GM12878 (cell line): ENCODE measurements around the gene ACTMAP. TPM values are rescaled to one million over a fixed set of nuclear protein-coding genes. Genes with fewer than 3 reads are reported as not detected.

Source experiments
- ATAC-seq: fragments of 200-7000 bp; cut with Tn5 transposase; 3 replicates; pipeline ENCODE4 v1.9.1; 2020; ENCODE audit warnings: mild to moderate bottlenecking, moderate library complexity
- BruUV-seq: library from RNA; stranded (reverse); fragments of 400-500 nt; replicated peaks from 2 replicates; lab custom pipeline; 2021; lab: Mats Ljungman, UMichigan
- CTCF ChIA-PET: fragments of 300-600 bp; sonication (Branson Sonifier 250); formaldehyde crosslinking; extraction: SDS; loops from one replicate; lab custom pipeline; 2021; ENCODE audit warnings: inconsistent platforms; lab: Yijun Ruan, JAX
- POLR2A ChIA-PET: fragments of 350-600 bp; formaldehyde crosslinking; extraction: SDS; loops from one replicate; lab custom pipeline; 2021; ENCODE audit warnings: inconsistent platforms; lab: Charles Lee
- RAD21 ChIA-PET: fragments of 300-600 bp; sonication (Branson Sonifier 250); formaldehyde crosslinking; loops from one replicate; lab custom pipeline; 2023; ENCODE audit warnings: antibody characterized with exemption; ENCODE audit not compliant: unreplicated experiment; lab: Charles Lee
- SMC1A ChIA-PET: fragments of 300-600 bp; sonication (Branson Sonifier 250); formaldehyde crosslinking; loops from one replicate; lab custom pipeline; 2023; ENCODE audit not compliant: unreplicated experiment, uncharacterized antibody; lab: Charles Lee
- DNase-seq: peaks from one replicate; pipeline ENCODE4 v3.0.0-alpha.2; 2011; ENCODE audit warnings: low read depth, low spot score
- FAIRE-seq: peaks from 3 replicates; lab custom pipeline; 2011; peaks lifted over from hg19 to GRCh38; lab: Jason Lieb, UNC
- H2AFZ ChIP-seq: 2 replicates; pipeline ENCODE4 v1.6.0; 2011; ENCODE audit warnings: low read depth, low read length, control low read depth; ENCODE audit not compliant: control insufficient read depth
- H3K27ac ChIP-seq: 2 replicates; pipeline ENCODE4 v1.5.1; 2011; ENCODE audit warnings: control low read depth; ENCODE audit not compliant: control insufficient read depth, insufficient read depth
- H3K27me3 ChIP-seq, 2 experiments: replicated peaks in 1 of 2; 2 replicates each; pipeline versions ENCODE4 v1.6.0 to v1.6.1; 2011; ENCODE audit warnings: low read length in 1 of 2; ENCODE audit not compliant: control insufficient read depth in 2 of 2, insufficient read depth in 2 of 2
- H3K36me3 ChIP-seq, 2 experiments: 2 replicates each; pipeline ENCODE4 v1.5.1; 2011; ENCODE audit warnings: low read length in 1 of 2; ENCODE audit not compliant: control insufficient read depth in 2 of 2, insufficient read depth in 2 of 2
- H3K4me1 ChIP-seq: 2 replicates; pipeline ENCODE4 v1.6.1; 2011; ENCODE audit warnings: mild to moderate bottlenecking, low read length, moderate library complexity, mixed read lengths; ENCODE audit not compliant: control insufficient read depth, insufficient read depth
- H3K4me2 ChIP-seq: 2 replicates; pipeline ENCODE4 v1.6.0; 2011; ENCODE audit warnings: control low read depth; ENCODE audit not compliant: control insufficient read depth, insufficient read depth
- H3K4me3 ChIP-seq: fragments of 200-600 bp; sonication (generic); 2 replicates; pipeline ENCODE4 v1.5.1; 2016
- H3K79me2 ChIP-seq: 2 replicates; pipeline ENCODE4 v1.6.0; 2011; ENCODE audit warnings: low read length; ENCODE audit not compliant: control insufficient read depth, insufficient read depth
- H3K9ac ChIP-seq: 2 replicates; pipeline ENCODE4 v1.8.0; 2011; ENCODE audit warnings: low read length, control low read depth, mixed read lengths; ENCODE audit not compliant: control insufficient read depth, insufficient read depth
- H3K9me3 ChIP-seq: replicated peaks from 3 replicates; pipeline ENCODE4 v1.5.1; 2011; ENCODE audit warnings: mild to moderate bottlenecking, low read length; ENCODE audit not compliant: control insufficient read depth, insufficient read depth
- H4K20me1 ChIP-seq: 2 replicates; pipeline ENCODE4 v1.6.0; 2011; ENCODE audit not compliant: control insufficient read depth, insufficient read depth
- ASH2L ChIP-seq: fragments of 300-600, 200-600 bp; sonication (generic); IDR thresholded peaks from 2 replicates; pipeline ENCODE4 v1.6.1; 2017; ENCODE audit warnings: low read depth, mild to moderate bottlenecking, borderline replicate concordance
- BMI1 ChIP-seq: fragments of 450-650 bp; IDR thresholded peaks from 2 replicates; pipeline ENCODE4 v1.6.1; 2016; ENCODE audit warnings: mild to moderate bottlenecking, moderate library complexity, borderline replicate concordance
- CHD2 ChIP-seq: IDR thresholded peaks from 2 replicates; pipeline ENCODE4 v1.6.1; 2011; ENCODE audit warnings: low read depth, low read length, improper control_type of control experiment, borderline replicate concordance
- EP300 ChIP-seq, 2 experiments: fragments of 150-350 bp in 1 of 2; IDR thresholded peaks; 2 replicates each; pipeline ENCODE4 v1.6.1; 2011 to 2012; ENCODE audit warnings: low read depth in 2 of 2, low read length in 2 of 2, borderline replicate concordance in 1 of 2, improper control_type of control experiment in 1 of 2, inconsistent platforms in 1 of 2; ENCODE audit not compliant: control insufficient read depth in 1 of 2
- ETV6 ChIP-seq, 2 experiments: fragments of 450-650 bp in 1 of 2; IDR thresholded peaks in 1 of 2; conservative IDR thresholded peaks in 1 of 2; 2 replicates each; pipeline ENCODE4 v1.6.1; 2014; ENCODE audit warnings: antibody characterized with exemption in 1 of 2, borderline replicate concordance in 1 of 2, low read depth in 1 of 2, mild to moderate bottlenecking in 1 of 2, moderate library complexity in 1 of 2
- FOS ChIP-seq: IDR thresholded peaks from 3 replicates; pipeline ENCODE4 v1.6.1; 2011; ENCODE audit warnings: borderline replicate concordance; ENCODE audit not compliant: insufficient read length; ENCODE audit errors: extremely low read depth
- GATAD2B ChIP-seq: fragments of 450-650 bp; conservative IDR thresholded peaks from 2 replicates; pipeline ENCODE4 v1.6.1; 2017; ENCODE audit warnings: low read depth, mild to moderate bottlenecking, moderate library complexity
- HDGF ChIP-seq: fragments of 450-650 bp; IDR thresholded peaks from 2 replicates; pipeline ENCODE4 v1.6.1; 2016; ENCODE audit warnings: antibody characterized with exemption
- NFIC ChIP-seq: IDR thresholded peaks from 2 replicates; pipeline ENCODE4 v1.6.1; 2012; ENCODE audit warnings: low read depth, mild to moderate bottlenecking, inconsistent platforms, low read length, moderate library complexity
- NFXL1 ChIP-seq: fragments of 450-650 bp; IDR thresholded peaks from 2 replicates; pipeline ENCODE4 v1.6.1; 2017; ENCODE audit warnings: antibody characterized with exemption, mild to moderate bottlenecking, borderline replicate concordance
- SIN3A ChIP-seq: IDR thresholded peaks from 2 replicates; pipeline ENCODE4 v1.6.1; 2012; ENCODE audit warnings: low read depth, low read length, improper control_type of control experiment
- STAT1 ChIP-seq: fragments of 450-650 bp; conservative IDR thresholded peaks from 2 replicates; pipeline ENCODE4 v1.6.1; 2014; ENCODE audit warnings: antibody characterized with exemption, mild to moderate bottlenecking
- TBL1XR1 ChIP-seq: IDR thresholded peaks from 2 replicates; pipeline ENCODE4 v1.6.1; 2012; ENCODE audit warnings: low read depth, low read length, improper control_type of control experiment
- ZNF24 ChIP-seq: fragments of 450-650 bp; IDR thresholded peaks from 2 replicates; pipeline ENCODE4 v1.6.1; 2017; ENCODE audit warnings: antibody characterized with exemption, mild to moderate bottlenecking
- WGBS: methylation state at CpG from one replicate; pipeline ENCODE4 v1.1.6; 2016; ENCODE audit warnings: low lambda C conversion rate; ENCODE audit not compliant: insufficient replicate concordance, insufficient coverage; ENCODE audit errors: missing lambda C conversion rate; 5-methylcytosine and 5-hydroxymethylcytosine counted together
- in situ Hi-C: fragments of 300-500 bp; cut with MboI; formaldehyde crosslinking; loops from 9 replicates; pipeline ENCODE4 v1.14.3; 2018; ENCODE audit warnings: mixed read lengths
- intact Hi-C: fragments of 100-400 bp; cut with micrococcal nuclease; formaldehyde crosslinking; loops from one replicate; pipeline ENCODE4 v1.14.2; 2022; ENCODE audit not compliant: unreplicated experiment
- polyA plus RNA-seq, 11 experiments: library from polyadenylated mRNA; depleted of rRNA in 4 of 11; unstranded in 6 of 11; stranded (reverse) in 5 of 11; fragments of >200 nt; fragmentation: Nextera tagmentation in 4 of 11; fragmentation: Illumina TruSeq in 1 of 11; extraction: Ambion mirVana in 4 of 11; extraction: Trizol in 1 of 11; gene quantifications; 1 replicate in 1 of 11; 2 replicates in 10 of 11; pipeline versions ENCODE4 v1.2.1 to v1.2.3, GENCODE V29; 2011 to 2016; ENCODE audit warnings: inconsistent platforms in 2 of 11, missing spikeins in 2 of 11, low read depth in 1 of 11
- total RNA-seq, 4 experiments: library from RNA; depleted of rRNA in 3 of 4; stranded (reverse); fragments of >200 nt in 3 of 4; fragmentation: Illumina TruSeq in 1 of 4; extraction: Trizol in 1 of 4; gene quantifications; 2 replicates each; pipeline versions ENCODE4 v1.2.1 to v1.2.3, GENCODE V29; 2013 to 2021
- TF ChIP-seq, protein P1 (sequence below): IDR thresholded peaks from 2 replicates; pipeline ENCODE4 v1.6.1; 2011; ENCODE audit warnings: low read depth, mild to moderate bottlenecking, low read length, moderate library complexity, borderline replicate concordance; ENCODE audit errors: extremely low read depth
- TF ChIP-seq, protein P2 (sequence below): IDR thresholded peaks from 2 replicates; pipeline ENCODE4 v1.6.1; 2011; ENCODE audit warnings: mild to moderate bottlenecking, low read depth, low read length, moderate library complexity; ENCODE audit not compliant: insufficient replicate concordance
- TF ChIP-seq, protein P3 (sequence below): IDR thresholded peaks from 2 replicates; pipeline ENCODE4 v1.6.1; 2011; ENCODE audit warnings: low read depth, low read length, improper control_type of control experiment, borderline replicate concordance
- TF ChIP-seq, protein P4 (sequence below): IDR thresholded peaks from 2 replicates; pipeline ENCODE4 v1.6.1; 2012; ENCODE audit warnings: low read depth, low read length, improper control_type of control experiment
- TF ChIP-seq, protein P5 (sequence below): fragments of 450-650 bp; IDR thresholded peaks from 2 replicates; pipeline ENCODE4 v1.6.1; 2016; ENCODE audit warnings: mild to moderate bottlenecking

The ACTMAP gene
- total and polyA plus RNA-seq, 10 of the 15 experiments (the other 5 are each of a cell fraction or from before 2014, with no cell fraction given): 3.0 to 26.2 (median 11.1) TPM

DNA sequence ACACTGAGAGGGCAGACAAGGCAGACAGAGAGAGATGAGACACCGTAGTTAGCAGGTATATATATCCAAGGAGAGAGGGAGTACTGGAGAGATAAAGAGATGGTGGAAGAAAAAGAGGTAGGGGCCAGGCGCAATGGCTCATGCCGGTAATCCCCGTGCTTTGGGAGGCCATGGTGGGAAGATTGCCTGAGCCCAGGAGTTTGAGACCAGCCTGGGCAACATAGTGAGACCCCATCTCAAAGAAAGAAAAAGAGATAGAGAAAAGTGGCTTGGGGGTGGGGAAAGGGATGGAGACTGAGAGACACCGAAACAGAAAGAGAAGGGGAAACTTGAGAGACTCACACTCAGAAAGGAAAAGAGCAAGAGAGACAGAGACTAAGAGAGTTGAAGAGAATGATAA, 30.3 kb upstream of the ACTMAP start:
- intact Hi-C loops: no loop called here
- ATAC-seq: no peak
- H3K4me1 ChIP-seq: peaks cover 35% of the 10 kb centered on the region
- ChIA-PET POLR2A (interaction anchor here (4.4 to 8.1 kb wide), 3 partner anchors 17 to 28 kb away, joined by 37 to 331 read pairs (median 83); partner anchors contain the start of genes ACTMAP, EGLN2 and SNRPA), SMC1A (no interaction called here), RAD21 (interaction anchor here (0.6 to 4.2 kb wide), 2 partner anchors 26 to 65 kb away, joined by 3 to 29 read pairs; no protein-coding TSS in a partner anchor), CTCF (interaction anchor here (4.3 kb wide), 1 partner anchor 17 kb away, joined by 50 read pairs; the partner anchor contains the start of gene EGLN2)
- H3K27ac ChIP-seq: peak overlapping the region; percentile 9; the same call in 1 of the 2 replicates
- no peak overlapping the region for H3K4me2 ChIP-seq
- no peaks in the 10 kb centered on the region for H4K20me1 ChIP-seq
- WGBS: 96% methylated on average over 5 of the region's 5 CpGs
- no peak for DNase-seq
- in situ Hi-C loops: no loop called here
- TF ChIP-seq TBL1XR1: no peak
- TF ChIP-seq STAT1: no peak
- no peak for TF ChIP-seq FOS
- TF ChIP-seq, protein P1, sequence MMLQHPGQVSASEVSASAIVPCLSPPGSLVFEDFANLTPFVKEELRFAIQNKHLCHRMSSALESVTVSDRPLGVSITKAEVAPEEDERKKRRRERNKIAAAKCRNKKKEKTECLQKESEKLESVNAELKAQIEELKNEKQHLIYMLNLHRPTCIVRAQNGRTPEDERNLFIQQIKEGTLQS: no peak
- no peak for TF ChIP-seq GATAD2B
- TF ChIP-seq, protein P2, sequence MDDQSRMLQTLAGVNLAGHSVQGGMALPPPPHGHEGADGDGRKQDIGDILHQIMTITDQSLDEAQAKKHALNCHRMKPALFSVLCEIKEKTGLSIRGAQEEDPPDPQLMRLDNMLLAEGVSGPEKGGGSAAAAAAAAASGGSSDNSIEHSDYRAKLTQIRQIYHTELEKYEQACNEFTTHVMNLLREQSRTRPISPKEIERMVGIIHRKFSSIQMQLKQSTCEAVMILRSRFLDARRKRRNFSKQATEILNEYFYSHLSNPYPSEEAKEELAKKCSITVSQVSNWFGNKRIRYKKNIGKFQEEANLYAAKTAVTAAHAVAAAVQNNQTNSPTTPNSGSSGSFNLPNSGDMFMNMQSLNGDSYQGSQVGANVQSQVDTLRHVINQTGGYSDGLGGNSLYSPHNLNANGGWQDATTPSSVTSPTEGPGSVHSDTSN: no peak
- TF ChIP-seq BMI1: no peak
- TF ChIP-seq ASH2L: no peak
- TF ChIP-seq, protein P3, sequence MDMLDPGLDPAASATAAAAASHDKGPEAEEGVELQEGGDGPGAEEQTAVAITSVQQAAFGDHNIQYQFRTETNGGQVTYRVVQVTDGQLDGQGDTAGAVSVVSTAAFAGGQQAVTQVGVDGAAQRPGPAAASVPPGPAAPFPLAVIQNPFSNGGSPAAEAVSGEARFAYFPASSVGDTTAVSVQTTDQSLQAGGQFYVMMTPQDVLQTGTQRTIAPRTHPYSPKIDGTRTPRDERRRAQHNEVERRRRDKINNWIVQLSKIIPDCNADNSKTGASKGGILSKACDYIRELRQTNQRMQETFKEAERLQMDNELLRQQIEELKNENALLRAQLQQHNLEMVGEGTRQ: no peak
- TF ChIP-seq, protein P4, sequence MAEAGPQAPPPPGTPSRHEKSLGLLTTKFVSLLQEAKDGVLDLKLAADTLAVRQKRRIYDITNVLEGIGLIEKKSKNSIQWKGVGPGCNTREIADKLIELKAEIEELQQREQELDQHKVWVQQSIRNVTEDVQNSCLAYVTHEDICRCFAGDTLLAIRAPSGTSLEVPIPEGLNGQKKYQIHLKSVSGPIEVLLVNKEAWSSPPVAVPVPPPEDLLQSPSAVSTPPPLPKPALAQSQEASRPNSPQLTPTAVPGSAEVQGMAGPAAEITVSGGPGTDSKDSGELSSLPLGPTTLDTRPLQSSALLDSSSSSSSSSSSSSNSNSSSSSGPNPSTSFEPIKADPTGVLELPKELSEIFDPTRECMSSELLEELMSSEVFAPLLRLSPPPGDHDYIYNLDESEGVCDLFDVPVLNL: no peak
- no peak for TF ChIP-seq NFXL1
- TF ChIP-seq, protein P5, sequence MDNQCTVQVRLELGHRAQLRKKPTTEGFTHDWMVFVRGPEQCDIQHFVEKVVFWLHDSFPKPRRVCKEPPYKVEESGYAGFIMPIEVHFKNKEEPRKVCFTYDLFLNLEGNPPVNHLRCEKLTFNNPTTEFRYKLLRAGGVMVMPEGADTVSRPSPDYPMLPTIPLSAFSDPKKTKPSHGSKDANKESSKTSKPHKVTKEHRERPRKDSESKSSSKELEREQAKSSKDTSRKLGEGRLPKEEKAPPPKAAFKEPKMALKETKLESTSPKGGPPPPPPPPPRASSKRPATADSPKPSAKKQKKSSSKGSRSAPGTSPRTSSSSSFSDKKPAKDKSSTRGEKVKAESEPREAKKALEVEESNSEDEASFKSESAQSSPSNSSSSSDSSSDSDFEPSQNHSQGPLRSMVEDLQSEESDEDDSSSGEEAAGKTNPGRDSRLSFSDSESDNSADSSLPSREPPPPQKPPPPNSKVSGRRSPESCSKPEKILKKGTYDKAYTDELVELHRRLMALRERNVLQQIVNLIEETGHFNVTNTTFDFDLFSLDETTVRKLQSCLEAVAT: no peak
- TF ChIP-seq HDGF: no peak
- no peak for TF ChIP-seq NFIC
- TF ChIP-seq ZNF24: no peak
- TF ChIP-seq SIN3A: no peak
- TF ChIP-seq ETV6 (conservative IDR thresholded peaks at IDR 0.05 in 1 of 2, IDR thresholded peaks at IDR 0.05 in 1 of 2; ENCODE audit: borderline replicate concordance in 1 of 2, low read depth in 1 of 2): no peak
- TF ChIP-seq CHD2: no peak
- no peak for TF ChIP-seq EP300 (IDR thresholded peaks at IDR 0.05; ENCODE audit: borderline replicate concordance in 1 of 2, control insufficient read depth in 1 of 2, low read depth in 2 of 2, low read length in 2 of 2)
- no TSS peak for BruUV-seq
- H2AFZ ChIP-seq: no peak overlapping the region
- H3K9me3 ChIP-seq: no peaks in the 10 kb centered on the region
- H3K36me3 ChIP-seq: no peaks in the 10 kb centered on the region
- no peak for FAIRE-seq
- H3K4me3 ChIP-seq: no peak overlapping the region
- H3K79me2 ChIP-seq: peaks cover 11% of the 10 kb centered on the region
- H3K27me3 ChIP-seq: no peaks in the 10 kb centered on the region
- no peak overlapping the region for H3K9ac ChIP-seq
